ENCODE results near the gene ATOH1. TPM values are rescaled to one million over a fixed set of nuclear protein-coding genes. Genes with fewer than 3 reads are reported as not detected.
A peak's percentile ranks its signal among the peaks of the same experiment; 100 is the strongest.

Gene ATOH1
- total and polyA plus RNA-seq, 8 donors, result not detected

- no peak for TF ChIP-seq CTCF (IDR thresholded peaks at IDR 0.05)
- H3K4me3 ChIP-seq, result peak overlapping the region; percentile 5 to 19
- DNase-seq (peak in 1 of 4 donors; percentile 80), ATAC-seq (peak; percentile 67)
- H3K4me1 ChIP-seq, result peaks cover 5 to 9% of the 10 kb centered on the region in 2 donors
- intact Hi-C loops (cut with DNase I), result no loop called here
- no peaks in the 10 kb centered on the region for H3K36me3 ChIP-seq
- no peaks in the 10 kb centered on the region for H3K9me3 ChIP-seq
- peaks cover 70 to 95% of the 10 kb centered on the region in 2 donors for H3K27me3 ChIP-seq
- H3K27ac ChIP-seq, result no peak overlapping the region
Observed at GRCh38 chr4:93828995-93829819, 654 bp downstream of the ATOH1 start.

- intact Hi-C loops (cut with DNase I), result no loop called here
- Histone ChIP-seq H3K9me3 (no peaks in the 10 kb centered on the region), H3K36me3 (no peaks in the 10 kb centered on the region), H3K4me1 (peaks cover 5 to 9% of the 10 kb centered on the region in 2 donors), H3K27me3 (peaks cover 78 to 98% of the 10 kb centered on the region in 2 donors), H3K27ac (no peak overlapping the region), H3K4me3 (no peak overlapping the region)
- DNase-seq, result no peak
- TF ChIP-seq CTCF (IDR thresholded peaks at IDR 0.05), result no peak
- ATAC-seq, result no peak
Observed at GRCh38 chr4:93829820-93830687, 1.5 kb downstream of the ATOH1 start.

GRCh38 chr4:93831716-93832496 lies 3.4 kb downstream of the ATOH1 start:
- Histone ChIP-seq H3K27ac (no peak overlapping the region), H3K27me3 (peaks cover 83 to 98% of the 10 kb centered on the region in 2 donors), H3K4me3 (no peak overlapping the region), H3K4me1 (peaks cover 5 to 9% of the 10 kb centered on the region in 2 donors), H3K36me3 (no peaks in the 10 kb centered on the region), H3K9me3 (no peaks in the 10 kb centered on the region)
- no peak for ATAC-seq
- TF ChIP-seq CTCF (IDR thresholded peaks at IDR 0.05), result no peak
- intact Hi-C loops (cut with DNase I), result no loop called here
- no peak for DNase-seq

- Histone ChIP-seq H3K4me1 (peaks cover 0 to 1% of the 10 kb centered on the region in 2 donors), H3K27ac (no peak overlapping the region), H3K36me3 (no peaks in the 10 kb centered on the region), H3K4me3 (no peak overlapping the region), H3K9me3 (no peaks in the 10 kb centered on the region), H3K27me3 (peaks cover 58 to 84% of the 10 kb centered on the region in 2 donors)
- no peak for TF ChIP-seq CTCF (IDR thresholded peaks at IDR 0.05)
- no peak for ATAC-seq
- peak in 1 of 4 donors; percentile 65 for DNase-seq
- intact Hi-C loops (cut with DNase I), result no loop called here
Observed at GRCh38 chr4:93834249-93835066, 5.9 kb downstream of the ATOH1 start.

All from left lung (tissue), 10 donors.